Sciatic nerve (tissue), 2 donors: ENCODE results near the gene MTG1. TPM values are rescaled to one million over a fixed set of nuclear protein-coding genes. Genes with fewer than 3 reads are reported as not detected.

ENCODE experiments used
- ATAC-seq: fragments of 200-7000 bp; cut with Tn5 transposase; one replicate; pipeline ENCODE4 v1.9.1; 2020; ENCODE audit warnings: mild to moderate bottlenecking, moderate library complexity
- DNase-seq: peaks from one replicate; pipeline ENCODE4 v3.0.0-alpha.2; 2020; ENCODE audit warnings: low spot score
- intact Hi-C: fragments of 100-400 bp; cut with DNase I; formaldehyde crosslinking; loops from one replicate; pipeline ENCODE4 v1.14.2; 2022
- microRNA-seq: library from miRNA; unstranded; fragments of <30 nt; microRNA quantifications from one replicate; pipeline ENCODE4 v1.2.0, GENCODE V29; 2020
- total RNA-seq: library from RNA; stranded (reverse); fragmentation: NEBNext Ultra II Directional; extraction: Animal tissue kit (Norgen Biotek cat#: 25700); gene quantifications from one replicate; pipeline ENCODE4 v1.2.1, GENCODE V29; 2021
- donor health status: DM: no; HTN: no; CAD: no.
- donor health status: DM: no; HTN: no; CAD: no.

Gene MTG1
- total RNA-seq, 1 donor from 2014 or later: 44.0 TPM

DNA sequence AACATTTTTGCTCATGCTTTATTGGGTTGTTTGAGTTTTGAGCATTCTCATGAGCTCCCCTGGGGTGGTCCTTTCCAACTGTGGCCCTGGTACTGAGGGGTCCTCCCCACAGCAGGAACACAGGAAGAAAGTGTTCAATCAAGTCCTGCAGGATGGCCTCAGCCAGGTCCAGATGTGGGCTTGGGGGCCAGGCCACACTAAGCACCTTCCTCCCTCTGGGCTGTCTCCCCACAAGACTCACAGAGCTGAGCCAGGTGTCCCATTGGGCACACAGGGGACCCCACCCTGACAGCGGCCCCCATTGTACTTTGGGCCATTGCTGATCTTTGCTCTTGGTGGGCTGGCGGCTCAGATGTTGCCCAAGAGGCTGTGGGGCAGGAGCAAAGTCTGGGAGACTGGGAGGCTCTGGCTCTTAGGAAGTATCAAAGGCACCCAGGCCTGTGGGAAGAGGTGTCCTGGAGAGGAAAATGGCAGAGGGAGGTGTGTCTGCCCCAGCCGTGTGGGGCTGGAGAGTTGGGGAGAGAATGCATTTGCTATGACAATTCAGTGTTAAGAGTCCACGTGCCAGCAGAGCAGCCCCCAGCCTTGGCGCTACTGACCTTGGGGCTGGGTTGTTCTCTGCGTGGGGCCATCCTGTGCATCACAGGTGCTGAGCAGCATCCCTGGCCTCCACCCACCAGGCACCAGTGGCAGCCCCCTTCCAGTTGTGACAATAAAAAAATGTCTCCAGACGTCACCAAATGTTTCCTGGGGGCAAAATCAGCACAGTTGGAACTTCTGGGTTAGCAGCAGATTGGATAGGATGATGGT is 77.5 kb downstream of the MTG1 start:
- intact Hi-C loops: no loop called here
- DNase-seq: no peak
- ATAC-seq: no peak

Small RNAs within 50 kb of the gene (microRNA-seq; reads per million reads assigned to microRNA genes)
- 1.4 reads per million for gene MIR3944

Other genes with a start within 250 kb of the MTG1 start
- gene KNDC1, start 233.9 kb upstream of the MTG1 start, total RNA-seq: 7.1 TPM
- not detected for gene UTF1, start 163.9 kb upstream of the MTG1 start, total RNA-seq
- gene VENTX, start 156.3 kb upstream of the MTG1 start, total RNA-seq: 3.0 TPM
- 20.7 TPM for gene ADAM8, start 117.3 kb upstream of the MTG1 start, total RNA-seq
- gene TUBGCP2, start 85.3 kb upstream of the MTG1 start, total RNA-seq: 55.9 TPM
- 27.8 TPM for gene ZNF511, start 85.2 kb upstream of the MTG1 start, total RNA-seq
- gene CALY, start 57.3 kb upstream of the MTG1 start, total RNA-seq: 0.98 TPM
- gene PRAP1, start 46.8 kb upstream of the MTG1 start, total RNA-seq: 9.9 TPM
- gene FUOM, start 36.1 kb upstream of the MTG1 start, total RNA-seq: 35.2 TPM
- gene ECHS1, start 20.8 kb upstream of the MTG1 start, total RNA-seq: 64.1 TPM
- gene PAOX, start 14.9 kb upstream of the MTG1 start, total RNA-seq: 9.6 TPM
- gene SPRN, start 30.5 kb downstream of the MTG1 start, total RNA-seq: 0.13 TPM
- 4.7 TPM for gene SCART1, start 59.8 kb downstream of the MTG1 start, total RNA-seq
- gene CYP2E1, start 133.2 kb downstream of the MTG1 start, total RNA-seq: 5.7 TPM
- gene SYCE1, start 171.4 kb downstream of the MTG1 start, total RNA-seq: 0.22 TPM
- not detected for gene FRG2B, start 232.6 kb downstream of the MTG1 start, total RNA-seq